HEK293T (cell line): Measurements from ENCODE around the gene BACE1.

Experiments used
- BHLHE40 ChIP-seq: fragments of 450-650 bp; IDR thresholded peaks from 2 replicates; pipeline ENCODE4 v1.6.1; 2016; ENCODE audit warnings: mild to moderate bottlenecking, moderate library complexity, borderline replicate concordance
- ELF4 ChIP-seq: fragments of 450-650 bp; IDR thresholded peaks from 2 replicates; pipeline ENCODE4 v1.6.1; 2017; ENCODE audit warnings: antibody characterized with exemption
- FOXA1 ChIP-seq: fragments of 450-650 bp; IDR thresholded peaks from 2 replicates; pipeline ENCODE4 v1.6.1; 2016; ENCODE audit warnings: mild to moderate bottlenecking
- FOXM1 ChIP-seq: fragments of 450-650 bp; IDR thresholded peaks from 2 replicates; pipeline ENCODE4 v1.6.1; 2017; ENCODE audit warnings: mild to moderate bottlenecking, borderline replicate concordance
- L3MBTL2 ChIP-seq: fragments of 450-650 bp; conservative IDR thresholded peaks from 2 replicates; pipeline ENCODE4 v1.6.1; 2016; ENCODE audit warnings: mild to moderate bottlenecking
- NFRKB ChIP-seq: fragments of 450-650 bp; IDR thresholded peaks from 2 replicates; pipeline ENCODE4 v1.6.1; 2016; ENCODE audit warnings: mild to moderate bottlenecking, moderate library complexity
- SP1 ChIP-seq: fragments of 450-650 bp; IDR thresholded peaks from 2 replicates; pipeline ENCODE4 v1.6.1; 2017
- SUZ12 ChIP-seq: fragments of 450-650 bp; IDR thresholded peaks from 2 replicates; pipeline ENCODE4 v1.6.1; 2016; ENCODE audit warnings: mild to moderate bottlenecking
- TARDBP ChIP-seq: fragments of 450-650 bp; IDR thresholded peaks from 2 replicates; pipeline ENCODE4 v1.6.1; 2016

GRCh38 chr11:117319214-117319840, 3.3 kb upstream of the BACE1 start:
- no peak for TF ChIP-seq SP1
- no peak for TF ChIP-seq FOXM1
- no peak for TF ChIP-seq TARDBP
- TF ChIP-seq BHLHE40, result no peak
- TF ChIP-seq NFRKB, result no peak
- TF ChIP-seq L3MBTL2, result no peak
- TF ChIP-seq FOXA1, result no peak
- no peak for TF ChIP-seq ELF4
- no peak for TF ChIP-seq SUZ12
